ENCODE data around the gene NDUFS2.

The NDUFS2 gene

GRCh38 chr1:161233102-161233501 is 30.9 kb downstream of the NDUFS2 start:
- TF ChIP-seq L3MBTL2 (conservative IDR thresholded peaks at IDR 0.05), result no peak
- no peak for TF ChIP-seq HDGF (IDR thresholded peaks at IDR 0.05; ENCODE audit: borderline replicate concordance)
- TF ChIP-seq NFRKB (IDR thresholded peaks at IDR 0.05), result no peak
- TF ChIP-seq FOXM1 (IDR thresholded peaks at IDR 0.05; ENCODE audit: borderline replicate concordance), result no peak
- no peak for TF ChIP-seq SUZ12 (IDR thresholded peaks at IDR 0.05)
- no peak for TF ChIP-seq FOXA1 (IDR thresholded peaks at IDR 0.05)
- no peak for TF ChIP-seq ARNT (IDR thresholded peaks at IDR 0.05)
- TF ChIP-seq TARDBP (IDR thresholded peaks at IDR 0.05), result no peak
- TF ChIP-seq CTBP1 (IDR thresholded peaks at IDR 0.05; ENCODE audit: borderline replicate concordance), result no peak
- no peak for TF ChIP-seq ELF4 (IDR thresholded peaks at IDR 0.05)
- TF ChIP-seq LEF1 (IDR thresholded peaks at IDR 0.05; ENCODE audit: borderline replicate concordance), result no peak
- TF ChIP-seq, protein P1, sequence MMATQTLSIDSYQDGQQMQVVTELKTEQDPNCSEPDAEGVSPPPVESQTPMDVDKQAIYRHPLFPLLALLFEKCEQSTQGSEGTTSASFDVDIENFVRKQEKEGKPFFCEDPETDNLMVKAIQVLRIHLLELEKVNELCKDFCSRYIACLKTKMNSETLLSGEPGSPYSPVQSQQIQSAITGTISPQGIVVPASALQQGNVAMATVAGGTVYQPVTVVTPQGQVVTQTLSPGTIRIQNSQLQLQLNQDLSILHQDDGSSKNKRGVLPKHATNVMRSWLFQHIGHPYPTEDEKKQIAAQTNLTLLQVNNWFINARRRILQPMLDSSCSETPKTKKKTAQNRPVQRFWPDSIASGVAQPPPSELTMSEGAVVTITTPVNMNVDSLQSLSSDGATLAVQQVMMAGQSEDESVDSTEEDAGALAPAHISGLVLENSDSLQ (IDR thresholded peaks at IDR 0.05), result no peak
- TF ChIP-seq SP1 (IDR thresholded peaks at IDR 0.05), result no peak
- no peak for TF ChIP-seq ZNF384 (IDR thresholded peaks at IDR 0.05)
- no peak for TF ChIP-seq FOXK2 (IDR thresholded peaks at IDR 0.05)
- no peak for TF ChIP-seq BHLHE40 (IDR thresholded peaks at IDR 0.05; ENCODE audit: borderline replicate concordance)
- ChIA-PET CTCF (no interaction called here), POLR2A (interaction anchor here (1.3 kb wide), 1 partner anchor 24 kb away, joined by 4 read pairs; no protein-coding TSS in a partner anchor)
- DNase-seq (ENCODE audit: extremely low spot score), result no peak

DNA sequence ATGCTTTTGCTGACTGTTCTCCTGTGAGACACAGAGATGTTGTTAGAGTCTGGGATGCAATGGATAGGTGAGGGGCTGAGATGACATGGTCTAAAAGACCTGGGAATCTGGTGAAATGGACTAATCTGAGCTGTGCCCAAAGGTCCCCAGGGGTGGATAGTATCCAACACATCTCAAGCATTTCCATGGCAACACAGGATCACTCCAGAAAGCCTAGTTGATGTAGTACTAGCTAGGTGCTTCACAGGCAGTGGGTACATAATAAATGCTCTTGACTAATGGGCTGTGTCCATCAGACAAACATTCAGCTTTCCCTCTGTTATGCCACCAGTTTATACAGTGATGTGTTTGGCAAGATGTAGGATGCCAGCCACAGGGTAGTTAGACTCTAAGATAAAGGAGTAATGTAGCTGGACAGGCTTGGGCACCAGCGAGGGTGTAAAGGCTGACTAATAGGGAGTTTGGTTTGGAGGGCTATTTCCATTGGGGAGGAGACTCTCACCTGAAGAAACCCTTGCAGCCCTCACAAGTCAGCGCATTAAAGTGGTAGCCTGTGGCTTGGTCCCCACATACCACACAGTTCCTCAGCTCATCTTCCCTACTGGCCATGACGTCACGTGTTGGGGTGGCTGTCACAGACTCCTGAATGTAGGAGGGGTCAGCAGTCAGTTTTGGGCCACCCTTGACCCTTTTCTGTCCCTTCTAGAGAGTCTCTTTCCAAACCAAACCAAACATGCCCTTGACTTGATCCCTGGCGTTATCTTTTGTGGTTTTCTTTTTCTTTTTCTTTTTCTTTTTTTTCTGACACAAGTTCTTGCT is 34.0 kb downstream of the NDUFS2 start:
- ChIA-PET CTCF (no interaction called here), POLR2A (interaction anchor here (0.9 to 1.7 kb wide), 2 partner anchors 11 to 78 kb away, joined by 3 to 5 read pairs; partner anchors contain the start of genes SDHC and TOMM40L)

GRCh38 chr1:161238039-161238473 is 35.9 kb downstream of the NDUFS2 start, which contains the start of gene NR1I3:
NR1I3 (minus strand) TSS chr1:161238203; CDS start chr1:161236565, 1,638 bp downstream.
- CTCF ChIA-PET, result interaction anchor here (0.6 kb wide), 1 partner anchor 40 kb away, joined by 3 read pairs; no protein-coding TSS in a partner anchor
- no peak for TF ChIP-seq SUZ12 (IDR thresholded peaks at IDR 0.05)
- no peak for TF ChIP-seq TARDBP (IDR thresholded peaks at IDR 0.05)
- no peak for TF ChIP-seq BHLHE40 (IDR thresholded peaks at IDR 0.05; ENCODE audit: borderline replicate concordance)
- no peak for TF ChIP-seq ELF4 (IDR thresholded peaks at IDR 0.05)
- no peak for TF ChIP-seq FOXK2 (IDR thresholded peaks at IDR 0.05)
- no peak for TF ChIP-seq ARNT (IDR thresholded peaks at IDR 0.05)
- TF ChIP-seq ZNF384 (IDR thresholded peaks at IDR 0.05), result no peak
- no peak for TF ChIP-seq LEF1 (IDR thresholded peaks at IDR 0.05; ENCODE audit: borderline replicate concordance)
- no peak for TF ChIP-seq FOXA1 (IDR thresholded peaks at IDR 0.05)
- TF ChIP-seq HDGF (IDR thresholded peaks at IDR 0.05; ENCODE audit: borderline replicate concordance), result no peak
- TF ChIP-seq FOXM1 (IDR thresholded peaks at IDR 0.05; ENCODE audit: borderline replicate concordance), result no peak
- no peak for TF ChIP-seq L3MBTL2 (conservative IDR thresholded peaks at IDR 0.05)
- TF ChIP-seq, protein P1 (IDR thresholded peaks at IDR 0.05), result no peak
- TF ChIP-seq SP1 (IDR thresholded peaks at IDR 0.05), result no peak
- TF ChIP-seq CTBP1 (IDR thresholded peaks at IDR 0.05; ENCODE audit: borderline replicate concordance), result no peak
- POLR2A ChIA-PET, result interaction anchor here (1.2 kb wide), 1 partner anchor 12 kb away, joined by 3 read pairs; the partner anchor contains the start of gene TOMM40L
- no peak for DNase-seq (ENCODE audit: extremely low spot score)

More for the DNA sequence above, 34.0 kb downstream of the NDUFS2 start:
- no peak for DNase-seq (ENCODE audit: extremely low spot score)
- TF ChIP-seq ZNF384 (IDR thresholded peaks at IDR 0.05), result no peak
- TF ChIP-seq, protein P1 (IDR thresholded peaks at IDR 0.05), result no peak

- no peak for TF ChIP-seq FOXM1 (IDR thresholded peaks at IDR 0.05; ENCODE audit: borderline replicate concordance)
- no peak for TF ChIP-seq HDGF (IDR thresholded peaks at IDR 0.05; ENCODE audit: borderline replicate concordance)
- no peak for TF ChIP-seq FOXK2 (IDR thresholded peaks at IDR 0.05)
- TF ChIP-seq NFRKB (IDR thresholded peaks at IDR 0.05), result no peak
- TF ChIP-seq FOXA1 (IDR thresholded peaks at IDR 0.05), result no peak
- TF ChIP-seq, protein P1 (IDR thresholded peaks at IDR 0.05), result no peak
- no peak for DNase-seq (ENCODE audit: extremely low spot score)
- CTCF ChIA-PET, result no interaction called here
- POLR2A ChIA-PET, result no interaction called here
Measured at GRCh38 chr1:161241682-161242081, 39.5 kb downstream of the NDUFS2 start.

DNA sequence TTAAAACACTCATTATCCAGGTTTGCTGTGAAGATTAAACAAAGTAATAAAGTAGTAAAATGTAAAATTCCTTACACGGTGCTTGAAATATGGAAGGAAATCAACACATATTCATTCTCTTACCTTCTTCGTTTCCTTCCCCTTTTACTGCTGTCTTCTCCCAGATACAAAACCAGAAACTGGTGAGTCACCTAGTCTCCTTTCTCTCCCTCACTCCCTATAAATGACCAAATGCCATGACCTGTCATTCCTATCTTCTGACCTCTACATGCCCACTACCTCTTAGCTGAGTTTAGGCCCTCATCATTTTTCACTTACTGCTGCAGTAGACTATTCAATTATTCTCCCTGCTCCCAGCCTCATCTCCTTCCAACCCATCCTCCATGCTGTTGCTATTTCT is 40.1 kb downstream of the NDUFS2 start:
- TF ChIP-seq CTBP1 (IDR thresholded peaks at IDR 0.05; ENCODE audit: borderline replicate concordance), result no peak
- no peak for TF ChIP-seq SP1 (IDR thresholded peaks at IDR 0.05)
- TF ChIP-seq, protein P1 (IDR thresholded peaks at IDR 0.05), result no peak
- CTCF ChIA-PET, result no interaction called here
- DNase-seq (ENCODE audit: extremely low spot score), result no peak
- POLR2A ChIA-PET, result no interaction called here

All from HEK293T (cell line).